ENCODE results near the gene GSC. TPM values are rescaled to one million over a fixed set of nuclear protein-coding genes. Genes with fewer than 3 reads are reported as not detected.

GSC gene
- total and polyA plus RNA-seq, 2 of the 4 experiments (the other 2 are of a cell fraction): not detected

DNA sequence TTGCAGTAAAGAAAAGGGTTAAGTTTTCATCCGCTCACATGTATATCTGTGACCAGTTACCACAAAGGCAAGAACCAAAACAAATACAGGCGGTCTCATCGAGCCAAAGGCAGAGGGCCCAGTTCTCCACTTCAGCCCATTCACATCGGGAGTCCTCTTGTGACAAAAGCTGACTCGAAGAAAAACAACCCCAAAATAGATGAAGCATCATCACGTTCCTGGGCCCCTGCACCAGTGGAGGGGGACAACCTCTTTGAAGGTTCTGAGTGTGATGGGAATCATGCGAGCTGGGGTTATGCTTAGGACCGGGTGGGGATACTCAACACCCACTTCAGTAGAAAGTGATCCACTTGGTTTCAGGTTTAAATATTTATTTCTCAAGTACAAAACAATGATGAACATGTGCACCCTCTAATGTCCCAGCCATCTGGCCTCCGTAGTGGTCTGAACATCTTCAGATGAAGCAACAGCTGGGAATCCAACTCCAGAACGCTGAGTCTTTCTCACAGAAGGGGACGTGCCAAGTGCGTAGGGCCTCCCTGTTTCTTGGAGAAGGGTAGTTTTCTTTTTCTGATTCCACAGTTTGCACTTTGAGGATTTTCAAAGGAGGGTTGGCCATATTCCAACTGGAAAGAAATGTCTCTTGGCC, 8.4 kb downstream of the GSC start:
- Histone ChIP-seq H3K56ac (ENCODE audit: extremely low read depth, insufficient read depth, low read length) (no peak overlapping the region), H3K4ac (ENCODE audit: low read depth, low read length) (no peak overlapping the region), H2BK120ac (ENCODE audit: low read depth, low read length) (no peak overlapping the region), H3K36me3 (ENCODE audit: control insufficient read depth, insufficient read depth, low read length) (no peaks in the 10 kb centered on the region), H3K27me3 (ENCODE audit: control insufficient read depth, insufficient read depth, low read length) (peaks cover 12% of the 10 kb centered on the region), H3K9me1 (ENCODE audit: insufficient read depth, low read length) (no peaks in the 10 kb centered on the region), H4K91ac (ENCODE audit: insufficient read depth, low read depth, low read length) (no peak overlapping the region), H3K9me3 (ENCODE audit: control insufficient read depth, insufficient read depth, low read length) (no peaks in the 10 kb centered on the region), H3K4me3 (ENCODE audit: insufficient read depth, low read depth, low read length) (no peak overlapping the region), H4K5ac (ENCODE audit: low read depth, low read length) (no peak overlapping the region), H2BK15ac (ENCODE audit: low read depth, low read length) (no peak overlapping the region), H2BK20ac (ENCODE audit: low read depth, low read length) (no peak overlapping the region), H3K14ac (replicated peaks; ENCODE audit: low read depth, low read length) (no peak overlapping the region), H2AK5ac (ENCODE audit: low read depth, low read length) (no peak overlapping the region), H4K20me1 (ENCODE audit: insufficient read depth, low read length) (no peaks in the 10 kb centered on the region), H3K18ac (ENCODE audit: low read depth, low read length) (no peak overlapping the region), H4K8ac (ENCODE audit: low read depth in 2 of 2, low read length in 2 of 2) (no peak overlapping the region), H3K23ac (ENCODE audit: low read depth, low read length) (no peak overlapping the region), H3K4me1 (ENCODE audit: control insufficient read depth, insufficient read depth, low read length) (no peaks in the 10 kb centered on the region), H3K9ac (ENCODE audit: low read depth, low read length) (no peak overlapping the region), H2BK5ac (ENCODE audit: low read depth, low read length, poor library complexity, severe bottlenecking) (no peak overlapping the region), H2AK9ac (replicated peaks; ENCODE audit: low read depth, low read length, poor library complexity) (no peak overlapping the region), H3K79me1 (ENCODE audit: low read depth in 1 of 2, low read length in 2 of 2) (no peaks in the 10 kb centered on the region), H2AFZ (replicated peaks; ENCODE audit: low read length, poor library complexity) (no peak overlapping the region), H3K4me2 (ENCODE audit: low read depth, low read length) (no peak overlapping the region), H3K27ac (ENCODE audit: insufficient read depth, low read length) (no peak overlapping the region)
- CTCF ChIA-PET: interaction anchor here (0.6 kb wide), 1 partner anchor 69 kb away, joined by 3 read pairs; no protein-coding TSS in a partner anchor
- ATAC-seq (ENCODE audit: low read depth): no peak
- DNase-seq: no peak
- in situ Hi-C loops (cut with MboI; ENCODE audit: low sequenced_read_pairs): no loop called here
- TF ChIP-seq BHLHE40 (IDR thresholded peaks at IDR 0.05; ENCODE audit: low read depth, low read length) (no peak), MAZ (IDR thresholded peaks at IDR 0.05; ENCODE audit: borderline replicate concordance, low read depth, low read length) (no peak), CHD1 (IDR thresholded peaks at IDR 0.05; ENCODE audit: low read depth, low read length) (no peak), RFX5 (IDR thresholded peaks at IDR 0.05; ENCODE audit: low read depth, low read length) (no peak), MXI1 (IDR thresholded peaks at IDR 0.05; ENCODE audit: borderline replicate concordance, low read depth, low read length) (no peak), CEBPB (IDR thresholded peaks at IDR 0.05; ENCODE audit: low read depth, low read length) (no peak), MAFK (IDR thresholded peaks at IDR 0.05; ENCODE audit: low read depth, low read length) (no peak), RCOR1 (IDR thresholded peaks at IDR 0.05; ENCODE audit: insufficient replicate concordance, low read length) (no peak)
- TF ChIP-seq, protein P1, sequence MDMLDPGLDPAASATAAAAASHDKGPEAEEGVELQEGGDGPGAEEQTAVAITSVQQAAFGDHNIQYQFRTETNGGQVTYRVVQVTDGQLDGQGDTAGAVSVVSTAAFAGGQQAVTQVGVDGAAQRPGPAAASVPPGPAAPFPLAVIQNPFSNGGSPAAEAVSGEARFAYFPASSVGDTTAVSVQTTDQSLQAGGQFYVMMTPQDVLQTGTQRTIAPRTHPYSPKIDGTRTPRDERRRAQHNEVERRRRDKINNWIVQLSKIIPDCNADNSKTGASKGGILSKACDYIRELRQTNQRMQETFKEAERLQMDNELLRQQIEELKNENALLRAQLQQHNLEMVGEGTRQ (IDR thresholded peaks at IDR 0.05; ENCODE audit: low read depth, low read length): no peak
- TF ChIP-seq, protein P2, sequence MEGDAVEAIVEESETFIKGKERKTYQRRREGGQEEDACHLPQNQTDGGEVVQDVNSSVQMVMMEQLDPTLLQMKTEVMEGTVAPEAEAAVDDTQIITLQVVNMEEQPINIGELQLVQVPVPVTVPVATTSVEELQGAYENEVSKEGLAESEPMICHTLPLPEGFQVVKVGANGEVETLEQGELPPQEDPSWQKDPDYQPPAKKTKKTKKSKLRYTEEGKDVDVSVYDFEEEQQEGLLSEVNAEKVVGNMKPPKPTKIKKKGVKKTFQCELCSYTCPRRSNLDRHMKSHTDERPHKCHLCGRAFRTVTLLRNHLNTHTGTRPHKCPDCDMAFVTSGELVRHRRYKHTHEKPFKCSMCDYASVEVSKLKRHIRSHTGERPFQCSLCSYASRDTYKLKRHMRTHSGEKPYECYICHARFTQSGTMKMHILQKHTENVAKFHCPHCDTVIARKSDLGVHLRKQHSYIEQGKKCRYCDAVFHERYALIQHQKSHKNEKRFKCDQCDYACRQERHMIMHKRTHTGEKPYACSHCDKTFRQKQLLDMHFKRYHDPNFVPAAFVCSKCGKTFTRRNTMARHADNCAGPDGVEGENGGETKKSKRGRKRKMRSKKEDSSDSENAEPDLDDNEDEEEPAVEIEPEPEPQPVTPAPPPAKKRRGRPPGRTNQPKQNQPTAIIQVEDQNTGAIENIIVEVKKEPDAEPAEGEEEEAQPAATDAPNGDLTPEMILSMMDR (conservative IDR thresholded peaks at IDR 0.05; ENCODE audit: low read depth, low read length): no peak
- WGBS, 2 experiments (ENCODE audit: extremely low coverage in 2 of 2, insufficient read length in 1 of 2): no CpG with 5 or more reads among the region's 12 CpGs
- no TSS peak for BruUV-seq (replicated peaks)
- POLR2A ChIA-PET (ENCODE audit: unreplicated experiment): interaction anchor here (0.6 kb wide), 1 partner anchor 562 kb away, joined by 3 read pairs; no protein-coding TSS in a partner anchor
- dilution Hi-C loops (cut with HindIII; ENCODE audit: low sequenced_read_pairs, unreplicated experiment): no loop called here
- intact Hi-C loops (cut with micrococcal nuclease): no loop called here

Measured in IMR-90 (cell line).